Neural progenitor cell (in vitro differentiated cells): ENCODE measurements around the gene WNT8A.

Experiments
- CTCF ChIP-seq: fragments of 200-600 bp; sonication (generic); IDR thresholded peaks from 2 replicates; pipeline ENCODE4 v1.5.1; 2017; ENCODE audit warnings: antibody characterized with exemption, mild to moderate bottlenecking
- EZH2 ChIP-seq: fragments of 200-600 bp; sonication (generic); IDR thresholded peaks from 2 replicates; pipeline ENCODE4 v1.6.1; 2017; ENCODE audit warnings: antibody characterized with exemption, mild to moderate bottlenecking, moderate library complexity

- TF ChIP-seq CTCF (peak; percentile 67), EZH2 (no peak)
Measured at GRCh38 chr5:138068742-138069600, 14.9 kb upstream of the WNT8A start.
